ENCODE data around the gene DUSP9. TPM values are rescaled to one million over a fixed set of nuclear protein-coding genes. Genes with fewer than 3 reads are reported as not detected.

The DUSP9 gene
- total and polyA plus RNA-seq, 4 donors = 0.55 to 3.1 (median 1.4) TPM

GRCh38 chrX:153647461-153648357, 706 bp downstream of the DUSP9 start:
- Histone ChIP-seq H3K9me3 (ENCODE audit: control insufficient read depth, insufficient read depth, low read length) (peaks cover 2% of the 10 kb centered on the region), H3K36me3 (ENCODE audit: control insufficient read depth, insufficient read depth, low read length) (no peaks in the 10 kb centered on the region), H3K4me3 (ENCODE audit: low read depth, low read length) (no peak overlapping the region), H3K27ac (ENCODE audit: low read depth, low read length) (no peak overlapping the region), H3K27me3 (ENCODE audit: control insufficient read depth, insufficient read depth, low read length) (peaks cover 48% of the 10 kb centered on the region), H3K4me1 (ENCODE audit: control insufficient read depth, insufficient read depth, low read length) (peaks cover 32% of the 10 kb centered on the region)
- no peak for DNase-seq (ENCODE audit: low read depth in 4 of 6, low spot score in 6 of 6)
- 24% methylated on average over 71 of the region's 85 CpGs for WGBS (ENCODE audit: insufficient coverage)

DNA sequence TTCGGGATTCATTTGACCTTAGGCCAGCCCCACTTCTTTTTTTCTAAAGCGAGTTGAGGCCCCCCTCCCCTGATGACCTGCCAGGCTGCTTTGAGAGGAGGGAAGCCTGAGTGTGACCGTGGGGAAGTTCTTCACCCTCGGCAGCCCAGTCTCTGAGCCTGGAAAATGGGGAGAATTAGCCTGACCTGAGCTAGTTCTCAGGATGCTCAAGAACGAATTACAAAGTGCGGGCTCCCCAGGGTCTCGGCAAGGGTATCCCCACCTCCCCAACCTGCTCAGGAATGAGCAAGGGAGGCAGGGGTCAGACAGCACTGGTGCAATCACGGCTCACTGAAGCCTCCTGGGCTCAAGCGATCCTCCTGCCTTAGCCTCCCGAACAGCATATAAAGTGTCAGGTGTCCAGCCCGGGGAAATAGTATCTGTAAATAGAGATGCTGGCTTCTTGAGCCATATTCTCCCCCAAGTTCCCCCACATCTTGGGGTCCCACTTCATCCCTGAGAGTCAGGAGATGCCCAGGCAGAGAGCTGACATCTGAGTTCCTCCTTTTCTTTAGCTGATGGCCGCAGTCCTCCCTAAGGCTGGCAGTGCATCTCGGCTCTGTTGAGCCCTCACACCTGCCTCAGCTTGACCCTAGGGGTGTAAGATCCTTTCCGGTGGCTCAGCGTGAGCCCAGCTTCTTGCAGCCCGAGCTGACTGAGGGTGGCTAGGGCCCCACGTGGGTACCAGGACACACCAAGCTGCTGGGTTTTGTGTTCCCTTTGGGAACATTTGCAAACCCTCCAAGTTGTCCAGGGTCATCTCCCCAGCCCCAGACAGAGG, 1.6 kb downstream of the DUSP9 start:
- no peak overlapping the region for H3K4me3 ChIP-seq (ENCODE audit: low read depth, low read length)
- peaks cover 24% of the 10 kb centered on the region for H3K4me1 ChIP-seq (ENCODE audit: control insufficient read depth, insufficient read depth, low read length)
- H3K9me3 ChIP-seq (ENCODE audit: control insufficient read depth, insufficient read depth, low read length) = peaks cover 2% of the 10 kb centered on the region
- no peak for DNase-seq (ENCODE audit: low read depth in 4 of 6, low spot score in 6 of 6)
- 76% methylated on average over 10 of the region's 17 CpGs for WGBS (ENCODE audit: insufficient coverage)
- peaks cover 40% of the 10 kb centered on the region for H3K27me3 ChIP-seq (ENCODE audit: control insufficient read depth, insufficient read depth, low read length)
- no peak overlapping the region for H3K27ac ChIP-seq (ENCODE audit: low read depth, low read length)
- no peaks in the 10 kb centered on the region for H3K36me3 ChIP-seq (ENCODE audit: control insufficient read depth, insufficient read depth, low read length)

GRCh38 chrX:153649178-153649914, 2.3 kb downstream of the DUSP9 start:
- H3K9me3 ChIP-seq (ENCODE audit: control insufficient read depth, insufficient read depth, low read length) = peaks cover 2% of the 10 kb centered on the region
- WGBS (ENCODE audit: insufficient coverage) = 76% methylated on average over 25 of the region's 26 CpGs
- no peak for DNase-seq (ENCODE audit: low read depth in 4 of 6, low spot score in 6 of 6)
- no peaks in the 10 kb centered on the region for H3K36me3 ChIP-seq (ENCODE audit: control insufficient read depth, insufficient read depth, low read length)
- no peak overlapping the region for H3K4me3 ChIP-seq (ENCODE audit: low read depth, low read length)
- H3K27me3 ChIP-seq (ENCODE audit: control insufficient read depth, insufficient read depth, low read length) = peaks cover 36% of the 10 kb centered on the region
- no peak overlapping the region for H3K27ac ChIP-seq (ENCODE audit: low read depth, low read length)
- peaks cover 18% of the 10 kb centered on the region for H3K4me1 ChIP-seq (ENCODE audit: control insufficient read depth, insufficient read depth, low read length)

- WGBS (ENCODE audit: insufficient coverage) = 71% methylated on average over 28 of the region's 41 CpGs
- Histone ChIP-seq H3K9me3 (ENCODE audit: control insufficient read depth, insufficient read depth, low read length) (peaks cover 2% of the 10 kb centered on the region), H3K36me3 (ENCODE audit: control insufficient read depth, insufficient read depth, low read length) (no peaks in the 10 kb centered on the region), H3K4me1 (ENCODE audit: control insufficient read depth, insufficient read depth, low read length) (peaks cover 10% of the 10 kb centered on the region), H3K27ac (ENCODE audit: low read depth, low read length) (no peak overlapping the region), H3K27me3 (ENCODE audit: control insufficient read depth, insufficient read depth, low read length) (peaks cover 29% of the 10 kb centered on the region), H3K4me3 (ENCODE audit: low read depth, low read length) (no peak overlapping the region)
- DNase-seq (ENCODE audit: low read depth in 4 of 6, low spot score in 6 of 6) = no peak
These were observed 3.1 kb downstream of the DUSP9 start for GRCh38 chrX:153649915-153650782.

DNA sequence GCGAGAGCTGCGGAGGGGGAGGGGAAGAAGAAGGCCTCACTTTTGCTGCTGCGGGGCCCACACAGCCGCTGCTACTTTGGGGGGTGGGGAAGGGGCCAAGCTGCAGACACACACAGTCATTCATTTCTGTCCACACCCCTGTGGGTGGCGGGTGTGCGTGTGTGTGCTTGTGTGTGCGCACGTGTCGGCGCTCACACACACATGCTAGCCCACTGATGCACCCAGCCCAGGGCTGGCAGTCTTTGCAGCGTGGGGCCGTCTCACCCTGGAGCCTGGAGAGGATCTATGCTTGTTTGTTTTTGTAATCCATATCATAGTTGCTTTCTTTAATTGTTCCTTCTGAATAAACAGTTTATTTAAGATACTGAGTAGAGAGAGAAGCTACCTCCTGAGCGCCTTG, 4.0 kb downstream of the DUSP9 start:
- Histone ChIP-seq H3K4me1 (ENCODE audit: control insufficient read depth, insufficient read depth, low read length) (peaks cover 9% of the 10 kb centered on the region), H3K4me3 (ENCODE audit: low read depth, low read length) (no peak overlapping the region), H3K27me3 (ENCODE audit: control insufficient read depth, insufficient read depth, low read length) (peaks cover 22% of the 10 kb centered on the region), H3K9me3 (ENCODE audit: control insufficient read depth, insufficient read depth, low read length) (peaks cover 2% of the 10 kb centered on the region), H3K27ac (ENCODE audit: low read depth, low read length) (no peak overlapping the region), H3K36me3 (ENCODE audit: control insufficient read depth, insufficient read depth, low read length) (no peaks in the 10 kb centered on the region)
- no peak for DNase-seq (ENCODE audit: low read depth in 4 of 6, low spot score in 6 of 6)
- WGBS (ENCODE audit: insufficient coverage) = no CpG with 5 or more reads among the region's 13 CpGs

GRCh38 chrX:153651540-153652079, 4.6 kb downstream of the DUSP9 start:
- Histone ChIP-seq H3K36me3 (ENCODE audit: control insufficient read depth, insufficient read depth, low read length) (no peaks in the 10 kb centered on the region), H3K27ac (ENCODE audit: low read depth, low read length) (no peak overlapping the region), H3K9me3 (ENCODE audit: control insufficient read depth, insufficient read depth, low read length) (peaks cover 2% of the 10 kb centered on the region), H3K4me3 (ENCODE audit: low read depth, low read length) (no peak overlapping the region), H3K27me3 (ENCODE audit: control insufficient read depth, insufficient read depth, low read length) (peaks cover 15% of the 10 kb centered on the region), H3K4me1 (ENCODE audit: control insufficient read depth, insufficient read depth, low read length) (peaks cover 7% of the 10 kb centered on the region)
- 84% methylated on average over 8 of the region's 9 CpGs for WGBS (ENCODE audit: insufficient coverage)
- DNase-seq (ENCODE audit: low read depth in 4 of 6, low spot score in 6 of 6) = no peak

- Histone ChIP-seq H3K36me3 (ENCODE audit: control insufficient read depth, insufficient read depth, low read length) (no peaks in the 10 kb centered on the region), H3K9me3 (ENCODE audit: control insufficient read depth, insufficient read depth, low read length) (peaks cover 2% of the 10 kb centered on the region), H3K4me3 (ENCODE audit: low read depth, low read length) (no peak overlapping the region), H3K27ac (ENCODE audit: low read depth, low read length) (no peak overlapping the region), H3K4me1 (ENCODE audit: control insufficient read depth, insufficient read depth, low read length) (no peaks in the 10 kb centered on the region), H3K27me3 (ENCODE audit: control insufficient read depth, insufficient read depth, low read length) (peaks cover 4% of the 10 kb centered on the region)
- no peak for DNase-seq (ENCODE audit: low read depth in 4 of 6, low spot score in 6 of 6)
- 80% methylated on average over 1 of the region's 2 CpGs for WGBS (ENCODE audit: insufficient coverage)
These were observed 6.6 kb downstream of the DUSP9 start for GRCh38 chrX:153653556-153653955.

- peaks cover 7% of the 10 kb centered on the region for H3K27me3 ChIP-seq (ENCODE audit: control insufficient read depth, insufficient read depth, low read length)
- H3K4me1 ChIP-seq (ENCODE audit: control insufficient read depth, insufficient read depth, low read length) = no peaks in the 10 kb centered on the region
- no peaks in the 10 kb centered on the region for H3K36me3 ChIP-seq (ENCODE audit: control insufficient read depth, insufficient read depth, low read length)
- H3K27ac ChIP-seq (ENCODE audit: low read depth, low read length) = no peak overlapping the region
- DNase-seq (ENCODE audit: low read depth in 4 of 6, low spot score in 6 of 6) = no peak
- H3K9me3 ChIP-seq (ENCODE audit: control insufficient read depth, insufficient read depth, low read length) = peaks cover 2% of the 10 kb centered on the region
- no peak overlapping the region for H3K4me3 ChIP-seq (ENCODE audit: low read depth, low read length)
- 84% methylated on average over 7 of the region's 9 CpGs for WGBS (ENCODE audit: insufficient coverage)
These were observed 10.2 kb downstream of the DUSP9 start for GRCh38 chrX:153657161-153657560.

Measured in spinal cord (tissue), 10 donors.